Parathyroid adenoma (tissue), 2 donors: Measurements from ENCODE around the gene SPECC1L.

ENCODE experiments used
- H2AFZ ChIP-seq: fragments of 300-600 bp; sonication (generic); one replicate; pipeline ENCODE4 v1.7.0; 2017; ENCODE audit warnings: antibody characterized with exemption, mild to moderate bottlenecking
- H3K27ac ChIP-seq: fragments of 300-600 bp; sonication (generic); one replicate; pipeline ENCODE4 v1.7.0; 2017
- H3K27me3 ChIP-seq: fragments of 300-600 bp; sonication (generic); one replicate; pipeline ENCODE4 v1.7.0; 2017; ENCODE audit warnings: low read length; ENCODE audit not compliant: control insufficient read depth, insufficient read depth
- H3K36me3 ChIP-seq: fragments of 300-600 bp; sonication (generic); one replicate; pipeline ENCODE4 v1.7.0; 2017; ENCODE audit warnings: low read length; ENCODE audit not compliant: control insufficient read depth, insufficient read depth
- H3K4me1 ChIP-seq: fragments of 300-600 bp; sonication (generic); one replicate; pipeline ENCODE4 v1.7.0; 2017; ENCODE audit warnings: control low read depth
- H3K4me2 ChIP-seq: fragments of 300-600 bp; sonication (generic); one replicate; pipeline ENCODE4 v1.7.0; 2017; ENCODE audit warnings: low read length
- H3K4me3 ChIP-seq: fragments of 300-600 bp; sonication (generic); one replicate; pipeline ENCODE4 v1.7.0; 2017; ENCODE audit warnings: low read depth, low read length
- H3K79me2 ChIP-seq: fragments of 300-600 bp; sonication (generic); one replicate; pipeline ENCODE4 v1.7.0; 2017; ENCODE audit warnings: control low read depth
- H3K9ac ChIP-seq: fragments of 300-600 bp; sonication (generic); one replicate; pipeline ENCODE4 v1.7.0; 2017; ENCODE audit warnings: mild to moderate bottlenecking
- H3K9me3 ChIP-seq: fragments of 300-600 bp; sonication (generic); one replicate; pipeline ENCODE4 v1.7.0; 2017; ENCODE audit warnings: low read length; ENCODE audit not compliant: control insufficient read depth
- CTCF ChIP-seq: fragments of 300-600 bp; sonication (generic); IDR thresholded peaks from one replicate; pipeline ENCODE4 v1.7.0; 2017; ENCODE audit warnings: antibody characterized with exemption, mild to moderate bottlenecking
- donor health status: primary hyperparathyroidism.

Gene SPECC1L

GRCh38 chr22:24361976-24362646 is 91.5 kb downstream of the SPECC1L start:
- Histone ChIP-seq H3K9ac (no peak overlapping the region), H3K36me3 (no peaks in the 10 kb centered on the region), H3K4me2 (no peak overlapping the region), H3K4me3 (no peak overlapping the region), H2AFZ (no peak overlapping the region), H3K9me3 (no peaks in the 10 kb centered on the region), H3K27ac (no peak overlapping the region), H3K79me2 (no peaks in the 10 kb centered on the region), H3K27me3 (no peaks in the 10 kb centered on the region), H3K4me1 (no peaks in the 10 kb centered on the region)
- no peak for TF ChIP-seq CTCF

- no peaks in the 10 kb centered on the region for H3K36me3 ChIP-seq
- TF ChIP-seq CTCF: no peak
- no peaks in the 10 kb centered on the region for H3K4me1 ChIP-seq
These were observed 92.6 kb downstream of the SPECC1L start for GRCh38 chr22:24363243-24363642.

GRCh38 chr22:24366701-24367100 is 96.1 kb downstream of the SPECC1L start:
- Histone ChIP-seq H3K4me2 (no peak overlapping the region), H2AFZ (no peak overlapping the region), H3K4me3 (no peak overlapping the region), H3K9me3 (no peaks in the 10 kb centered on the region), H3K27me3 (no peaks in the 10 kb centered on the region), H3K36me3 (no peaks in the 10 kb centered on the region), H3K27ac (no peak overlapping the region), H3K79me2 (no peaks in the 10 kb centered on the region), H3K9ac (no peak overlapping the region), H3K4me1 (no peaks in the 10 kb centered on the region)
- TF ChIP-seq CTCF: no peak

More at GRCh38 chr22:24363243-24363642, 92.6 kb downstream of the SPECC1L start:
- H3K79me2 ChIP-seq: no peaks in the 10 kb centered on the region
- no peak overlapping the region for H2AFZ ChIP-seq
- H3K27ac ChIP-seq: no peak overlapping the region
- H3K9ac ChIP-seq: no peak overlapping the region
- no peak overlapping the region for H3K4me2 ChIP-seq
- H3K4me3 ChIP-seq: no peak overlapping the region
- no peaks in the 10 kb centered on the region for H3K9me3 ChIP-seq
- no peaks in the 10 kb centered on the region for H3K27me3 ChIP-seq

- Histone ChIP-seq H3K79me2 (no peaks in the 10 kb centered on the region), H3K27me3 (no peaks in the 10 kb centered on the region), H2AFZ (no peak overlapping the region), H3K4me2 (no peak overlapping the region), H3K9ac (no peak overlapping the region), H3K9me3 (no peaks in the 10 kb centered on the region), H3K27ac (no peak overlapping the region), H3K36me3 (no peaks in the 10 kb centered on the region), H3K4me3 (no peak overlapping the region), H3K4me1 (no peaks in the 10 kb centered on the region)
- TF ChIP-seq CTCF: no peak
These were observed 97.2 kb downstream of the SPECC1L start for GRCh38 chr22:24367841-24368240.

- Histone ChIP-seq H3K36me3 (no peaks in the 10 kb centered on the region), H3K9me3 (no peaks in the 10 kb centered on the region), H2AFZ (no peak overlapping the region), H3K27ac (no peak overlapping the region), H3K4me2 (no peak overlapping the region), H3K27me3 (no peaks in the 10 kb centered on the region), H3K4me3 (no peak overlapping the region), H3K9ac (no peak overlapping the region), H3K4me1 (no peaks in the 10 kb centered on the region), H3K79me2 (no peaks in the 10 kb centered on the region)
- TF ChIP-seq CTCF: no peak
These were observed 99.8 kb downstream of the SPECC1L start for GRCh38 chr22:24370401-24370800.
